WTC11 (cell line): ENCODE results near the gene GPC1. TPM values are rescaled to one million over a fixed set of nuclear protein-coding genes. Genes with fewer than 3 reads are reported as not detected.
A peak's percentile ranks its signal among the peaks of the same experiment; 100 is the strongest.

Experiments
- ELF4 ChIP-seq: sonication (generic); formaldehyde crosslinking; IDR thresholded peaks from 2 replicates; pipeline ENCODE4 v1.8.1; 2022; ENCODE audit warnings: low read depth, mild to moderate bottlenecking, moderate library complexity, missing genetic modification reagents
- IRF2 ChIP-seq: sonication (generic); formaldehyde crosslinking; IDR thresholded peaks from 2 replicates; pipeline ENCODE4 v1.8.0; 2022; ENCODE audit warnings: low read depth, missing genetic modification reagents, borderline replicate concordance
- RELA ChIP-seq: sonication (generic); formaldehyde crosslinking; IDR thresholded peaks from 2 replicates; pipeline ENCODE4 v1.8.1; 2022; ENCODE audit warnings: missing genetic modification reagents, mild to moderate bottlenecking, borderline replicate concordance
- microRNA-seq: library from miRNA; unstranded; fragments of <30 nt; microRNA quantifications from one replicate; pipeline ENCODE4 v1.2.0, GENCODE V29; 2022; ENCODE audit warnings: borderline number of aligned reads
- total RNA-seq: library from RNA; stranded (reverse); gene quantifications from 3 replicates; pipeline ENCODE4 v1.2.3, GENCODE V29; 2021
- TF ChIP-seq, protein P1 (sequence below): sonication (generic); formaldehyde crosslinking; IDR thresholded peaks from 2 replicates; pipeline ENCODE4 v1.8.0; 2022; ENCODE audit warnings: mild to moderate bottlenecking, missing genetic modification reagents
- TF ChIP-seq, protein P2 (sequence below): sonication (generic); formaldehyde crosslinking; IDR thresholded peaks from 2 replicates; pipeline ENCODE4 v1.8.1; 2023; ENCODE audit warnings: mild to moderate bottlenecking, missing genetic modification reagents

The GPC1 gene
- total RNA-seq, 1 experiment from 2014 or later = 41.5 TPM

DNA sequence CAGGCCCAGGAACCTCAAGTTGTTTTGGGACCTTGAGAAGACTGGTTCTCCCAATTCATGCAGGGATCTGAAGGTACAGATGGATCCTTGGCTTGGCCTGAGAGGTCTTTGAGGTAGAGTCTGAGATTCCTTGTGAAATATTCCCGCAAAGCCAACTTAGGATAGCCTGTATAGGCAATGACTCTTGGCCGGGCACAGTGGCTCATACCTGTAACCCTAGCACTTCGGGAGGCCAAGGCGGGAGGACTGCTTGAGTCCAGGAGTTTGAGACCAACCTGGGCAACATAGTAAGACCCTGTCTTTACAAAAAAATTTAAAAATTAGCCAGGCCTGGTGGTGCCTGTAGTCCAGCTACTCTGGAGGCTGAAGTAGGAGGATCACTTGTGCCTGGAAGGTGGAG, 81.9 kb downstream of the GPC1 start (continued):
- TF ChIP-seq, protein P1, sequence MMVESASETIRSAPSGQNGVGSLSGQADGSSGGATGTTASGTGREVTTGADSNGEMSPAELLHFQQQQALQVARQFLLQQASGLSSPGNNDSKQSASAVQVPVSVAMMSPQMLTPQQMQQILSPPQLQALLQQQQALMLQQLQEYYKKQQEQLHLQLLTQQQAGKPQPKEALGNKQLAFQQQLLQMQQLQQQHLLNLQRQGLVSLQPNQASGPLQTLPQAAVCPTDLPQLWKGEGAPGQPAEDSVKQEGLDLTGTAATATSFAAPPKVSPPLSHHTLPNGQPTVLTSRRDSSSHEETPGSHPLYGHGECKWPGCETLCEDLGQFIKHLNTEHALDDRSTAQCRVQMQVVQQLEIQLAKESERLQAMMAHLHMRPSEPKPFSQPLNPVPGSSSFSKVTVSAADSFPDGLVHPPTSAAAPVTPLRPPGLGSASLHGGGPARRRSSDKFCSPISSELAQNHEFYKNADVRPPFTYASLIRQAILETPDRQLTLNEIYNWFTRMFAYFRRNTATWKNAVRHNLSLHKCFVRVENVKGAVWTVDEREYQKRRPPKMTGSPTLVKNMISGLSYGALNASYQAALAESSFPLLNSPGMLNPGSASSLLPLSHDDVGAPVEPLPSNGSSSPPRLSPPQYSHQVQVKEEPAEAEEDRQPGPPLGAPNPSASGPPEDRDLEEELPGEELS (CRISPR knock-in tag) = no peak
- no peak for TF ChIP-seq IRF2 (CRISPR knock-in tag)
- TF ChIP-seq RELA (CRISPR knock-in tag) = no peak
- TF ChIP-seq ELF4 (CRISPR knock-in tag) = no peak
- TF ChIP-seq, protein P2, sequence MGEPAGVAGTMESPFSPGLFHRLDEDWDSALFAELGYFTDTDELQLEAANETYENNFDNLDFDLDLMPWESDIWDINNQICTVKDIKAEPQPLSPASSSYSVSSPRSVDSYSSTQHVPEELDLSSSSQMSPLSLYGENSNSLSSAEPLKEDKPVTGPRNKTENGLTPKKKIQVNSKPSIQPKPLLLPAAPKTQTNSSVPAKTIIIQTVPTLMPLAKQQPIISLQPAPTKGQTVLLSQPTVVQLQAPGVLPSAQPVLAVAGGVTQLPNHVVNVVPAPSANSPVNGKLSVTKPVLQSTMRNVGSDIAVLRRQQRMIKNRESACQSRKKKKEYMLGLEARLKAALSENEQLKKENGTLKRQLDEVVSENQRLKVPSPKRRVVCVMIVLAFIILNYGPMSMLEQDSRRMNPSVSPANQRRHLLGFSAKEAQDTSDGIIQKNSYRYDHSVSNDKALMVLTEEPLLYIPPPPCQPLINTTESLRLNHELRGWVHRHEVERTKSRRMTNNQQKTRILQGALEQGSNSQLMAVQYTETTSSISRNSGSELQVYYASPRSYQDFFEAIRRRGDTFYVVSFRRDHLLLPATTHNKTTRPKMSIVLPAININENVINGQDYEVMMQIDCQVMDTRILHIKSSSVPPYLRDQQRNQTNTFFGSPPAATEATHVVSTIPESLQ (CRISPR knock-in tag) = no peak

Small RNA genes lying within 50 kb of the gene (microRNA-seq; reads per million reads assigned to microRNA genes)
- gene MIR149 = 390 reads per million, percentile 81 among the genes with 10 or more reads in this experiment

Other genes starting within 250 kb of the GPC1 start
- 4.6 to 7.8 TPM (median 5.2 TPM) in 3 replicates for gene ANKMY1, start 122.3 kb downstream of the GPC1 start, total RNA-seq
- gene DUSP28, start 124.7 kb downstream of the GPC1 start, total RNA-seq = 2.2 to 2.3 TPM (median 2.2 TPM) in 3 replicates
- 18.8 to 20.5 TPM (median 19.4 TPM) in 3 replicates for gene RNPEPL1, start 132.8 kb downstream of the GPC1 start, total RNA-seq
- 51.4 to 61.3 TPM (median 54.6 TPM) in 3 replicates for gene CAPN10, start 151.1 kb downstream of the GPC1 start, total RNA-seq
- gene GPR35, start 189.8 kb downstream of the GPC1 start, total RNA-seq = 0.22 to 0.60 TPM (median 0.46 TPM) in 3 replicates
- not detected in 3 replicates for gene AQP12B, start 247.2 kb downstream of the GPC1 start, total RNA-seq